ENCODE results near the gene BICC1.

- TF ChIP-seq, protein P1, sequence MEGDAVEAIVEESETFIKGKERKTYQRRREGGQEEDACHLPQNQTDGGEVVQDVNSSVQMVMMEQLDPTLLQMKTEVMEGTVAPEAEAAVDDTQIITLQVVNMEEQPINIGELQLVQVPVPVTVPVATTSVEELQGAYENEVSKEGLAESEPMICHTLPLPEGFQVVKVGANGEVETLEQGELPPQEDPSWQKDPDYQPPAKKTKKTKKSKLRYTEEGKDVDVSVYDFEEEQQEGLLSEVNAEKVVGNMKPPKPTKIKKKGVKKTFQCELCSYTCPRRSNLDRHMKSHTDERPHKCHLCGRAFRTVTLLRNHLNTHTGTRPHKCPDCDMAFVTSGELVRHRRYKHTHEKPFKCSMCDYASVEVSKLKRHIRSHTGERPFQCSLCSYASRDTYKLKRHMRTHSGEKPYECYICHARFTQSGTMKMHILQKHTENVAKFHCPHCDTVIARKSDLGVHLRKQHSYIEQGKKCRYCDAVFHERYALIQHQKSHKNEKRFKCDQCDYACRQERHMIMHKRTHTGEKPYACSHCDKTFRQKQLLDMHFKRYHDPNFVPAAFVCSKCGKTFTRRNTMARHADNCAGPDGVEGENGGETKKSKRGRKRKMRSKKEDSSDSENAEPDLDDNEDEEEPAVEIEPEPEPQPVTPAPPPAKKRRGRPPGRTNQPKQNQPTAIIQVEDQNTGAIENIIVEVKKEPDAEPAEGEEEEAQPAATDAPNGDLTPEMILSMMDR (IDR thresholded peaks at IDR 0.05): no peak
- TF ChIP-seq POLR2A (IDR thresholded peaks at IDR 0.05): no peak
Measured at GRCh38 chr10:58661902-58662301, 149.2 kb downstream of the BICC1 start.
